Transverse colon (tissue), 4 donors: ENCODE results near the gene MGMT.

Experiments
- CTCF ChIP-seq, 5 experiments: fragments of 200-600 bp in 3 of 5; fragments of 450-650 bp in 2 of 5; sonication (generic) in 3 of 5; IDR thresholded peaks; 1 replicate in 2 of 5; 2 replicates in 3 of 5; pipeline ENCODE4 v1.5.1; 2016 to 2017; ENCODE audit warnings: antibody characterized with exemption in 5 of 5, inconsistent platforms in 3 of 5, mild to moderate bottlenecking in 2 of 5, moderate library complexity in 1 of 5
- POLR2AphosphoS5 ChIP-seq, 3 donors: sonication (generic); formaldehyde crosslinking; IDR thresholded peaks; one replicate each; pipeline ENCODE4 v1.6.1; 2016; ENCODE audit warnings: antibody characterized with exemption in 3 of 3

GRCh38 chr10:129706081-129706480 lies 239.0 kb downstream of the MGMT start:
- no peak for TF ChIP-seq CTCF (IDR thresholded peaks at IDR 0.05)
- no peak for TF ChIP-seq POLR2AphosphoS5 (IDR thresholded peaks at IDR 0.05)
